GM19397 (cell line): ENCODE results near the gene INO80D.

ENCODE experiments used
- ATAC-seq: cut with Tn5 transposase; IDR thresholded peaks from one replicate; pipeline ENCODE4 v1.9.1; 2021; ENCODE audit warnings: mild to moderate bottlenecking, moderate library complexity; ENCODE audit not compliant: unreplicated experiment

Gene INO80D

DNA sequence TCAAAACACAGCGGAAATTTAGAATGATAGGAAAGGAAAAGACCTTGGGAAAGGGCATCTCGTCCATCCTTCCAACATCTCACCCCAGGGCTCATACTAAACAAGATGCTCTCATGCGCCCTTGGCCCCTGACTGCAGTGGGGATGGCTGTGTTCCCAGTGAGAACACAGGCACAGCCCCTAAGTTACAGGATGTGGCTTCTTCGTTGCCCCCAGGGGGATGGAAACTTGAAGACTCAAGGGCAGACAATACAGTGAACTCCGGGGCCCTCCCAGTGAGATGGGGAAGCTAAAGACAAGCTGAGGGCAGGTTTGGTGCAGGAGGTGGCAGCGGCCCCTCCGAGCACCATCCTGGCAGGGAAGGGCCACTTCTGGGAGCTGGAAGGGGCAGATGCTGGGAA is 139.7 kb downstream of the INO80D start:
- ATAC-seq = no peak
